H1 (cell line): Measurements from ENCODE around the gene POC1B. TPM values are rescaled to one million over a fixed set of nuclear protein-coding genes. Genes with fewer than 3 reads are reported as not detected.

Experiments used
- CTCF ChIA-PET: fragments of 300-600 bp; sonication (Branson Sonifier 250); formaldehyde crosslinking; loops from one replicate; lab custom pipeline; 2021; ENCODE audit not compliant: partially characterized antibody; lab: Charles Lee
- POLR2A ChIA-PET: fragments of 300-600 bp; sonication (Branson Sonifier 250); formaldehyde crosslinking; loops from one replicate; lab custom pipeline; 2021; ENCODE audit warnings: inconsistent platforms; ENCODE audit not compliant: partially characterized antibody; lab: Charles Lee
- DNase-seq, 2 experiments: peaks; one replicate each; pipeline versions ENCODE4 v3.0.0 to v3.0.0-alpha.2; 2010 to 2022; ENCODE audit warnings: low spot score in 2 of 2, low read depth in 1 of 2, mixed read lengths in 1 of 2
- FAIRE-seq: peaks from 2 replicates; lab custom pipeline; 2011; peaks lifted over from hg19 to GRCh38; lab: Jason Lieb, UNC
- H2AFZ ChIP-seq: 2 replicates; pipeline ENCODE4 v1.8.1; 2012; ENCODE audit warnings: low read length, inconsistent platforms
- H2AK5ac ChIP-seq: 2 replicates; pipeline ENCODE4 v1.6.1; 2013; ENCODE audit warnings: low read depth, low read length
- H2BK120ac ChIP-seq: replicated peaks from 2 replicates; pipeline ENCODE3; 2013; ENCODE audit warnings: low read depth, low read length, inconsistent platforms
- H2BK12ac ChIP-seq: 2 replicates; pipeline ENCODE4 v1.6.1; 2013; ENCODE audit warnings: low read depth, low read length
- H2BK15ac ChIP-seq: 2 replicates; pipeline ENCODE4 v1.6.1; 2013; ENCODE audit warnings: low read length
- H2BK20ac ChIP-seq: 2 replicates; pipeline ENCODE4 v1.6.1; 2013; ENCODE audit warnings: low read length
- H2BK5ac ChIP-seq: 2 replicates; pipeline ENCODE4 v1.6.1; 2013; ENCODE audit warnings: low read depth, low read length
- H3K14ac ChIP-seq: 2 replicates; pipeline ENCODE4 v1.6.1; 2013; ENCODE audit warnings: inconsistent platforms; ENCODE audit not compliant: insufficient read length
- H3K18ac ChIP-seq: 2 replicates; pipeline ENCODE4 v1.6.1; 2013; ENCODE audit warnings: low read length; ENCODE audit errors: extremely low read depth
- H3K23ac ChIP-seq: 2 replicates; pipeline ENCODE4 v1.6.1; 2013; ENCODE audit warnings: inconsistent platforms; ENCODE audit not compliant: insufficient read length
- H3K23me2 ChIP-seq: 2 replicates; pipeline ENCODE4 v1.6.1; 2013; ENCODE audit warnings: low read depth, low read length
- H3K27ac ChIP-seq: 2 replicates; pipeline ENCODE4 v1.6.1; 2011; ENCODE audit warnings: low read depth, low read length, inconsistent platforms
- H3K27me3 ChIP-seq, 4 experiments: replicated peaks in 1 of 4; 1 replicate in 1 of 4; 2 replicates in 3 of 4; pipeline versions ENCODE4 v1.6.1 to v1.8.1; 2011 to 2013; ENCODE audit warnings: low read length in 3 of 4, mild to moderate bottlenecking in 3 of 4, inconsistent platforms in 2 of 4, mixed read lengths in 2 of 4, moderate library complexity in 1 of 4; ENCODE audit not compliant: control insufficient read depth in 3 of 4, insufficient read depth in 3 of 4; ENCODE audit errors: extremely low read depth in 1 of 4
- H3K36me3 ChIP-seq, 4 experiments: 2 replicates each; pipeline versions ENCODE4 v1.6.1 to v1.8.1; 2011 to 2013; ENCODE audit warnings: mild to moderate bottlenecking in 4 of 4, low read length in 3 of 4, moderate library complexity in 2 of 4, control low read depth in 1 of 4, inconsistent platforms in 1 of 4; ENCODE audit not compliant: insufficient read depth in 4 of 4, control insufficient read depth in 2 of 4
- H3K4ac ChIP-seq: replicated peaks from 2 replicates; pipeline ENCODE3; 2013; ENCODE audit warnings: low read length, low read depth, mixed read lengths, inconsistent platforms; ENCODE audit not compliant: insufficient read length
- H3K4me1 ChIP-seq, 4 experiments: replicated peaks in 1 of 4; 1 replicate in 1 of 4; 2 replicates in 3 of 4; pipeline versions ENCODE4 v1.6.1 to v1.8.1; 2011 to 2013; ENCODE audit warnings: low read length in 3 of 4, inconsistent platforms in 2 of 4, mixed read lengths in 1 of 4; ENCODE audit not compliant: insufficient read depth in 4 of 4, control insufficient read depth in 3 of 4
- H3K4me2 ChIP-seq, 2 experiments: 2 replicates each; pipeline versions ENCODE4 v1.6.1 to v1.8.1; 2011 to 2013; ENCODE audit warnings: low read depth in 2 of 2, low read length in 2 of 2, control low read depth in 1 of 2, inconsistent platforms in 1 of 2, mild to moderate bottlenecking in 1 of 2; ENCODE audit not compliant: insufficient read depth in 1 of 2
- H3K4me3 ChIP-seq, 4 experiments: fragments of 200-600, 300-600 bp in 1 of 4; sonication (generic), shearing (Covaris generic), sonication (Bioruptor Twin) in 1 of 4; 2 replicates each; pipeline versions ENCODE4 v1.5.1 to v1.8.1; 2011 to 2016; ENCODE audit warnings: low read length in 4 of 4, low read depth in 3 of 4, control low read depth in 2 of 4, inconsistent platforms in 2 of 4, mild to moderate bottlenecking in 2 of 4, mixed read lengths in 1 of 4, moderate library complexity in 1 of 4; ENCODE audit not compliant: insufficient read depth in 2 of 4; ENCODE audit errors: extremely low read depth in 1 of 4
- H3K56ac ChIP-seq: replicated peaks from 2 replicates; pipeline ENCODE3; 2013; ENCODE audit warnings: low read depth, mild to moderate bottlenecking, mixed read lengths, low read length, inconsistent platforms; ENCODE audit not compliant: insufficient read length
- H3K79me1 ChIP-seq: 2 replicates; pipeline ENCODE4 v1.6.1; 2013; ENCODE audit warnings: low read depth, low read length, control low read depth
- H3K79me2 ChIP-seq, 2 experiments: 2 replicates each; pipeline versions ENCODE4 v1.6.1 to v1.8.1; 2012 to 2013; ENCODE audit warnings: low read length in 2 of 2, mild to moderate bottlenecking in 2 of 2, inconsistent platforms in 1 of 2; ENCODE audit not compliant: insufficient read depth in 2 of 2, control insufficient read depth in 1 of 2
- H3K9ac ChIP-seq, 4 experiments: replicated peaks in 1 of 4; 1 replicate in 1 of 4; 2 replicates in 3 of 4; pipeline versions ENCODE4 v1.6.1 to v1.8.1; 2011 to 2013; ENCODE audit warnings: low read depth in 3 of 4, low read length in 3 of 4, control low read depth in 2 of 4, mild to moderate bottlenecking in 2 of 4, moderate library complexity in 2 of 4, inconsistent platforms in 1 of 4; ENCODE audit errors: extremely low read depth in 1 of 4
- H3K9me3 ChIP-seq, 2 experiments: 2 replicates each; pipeline versions ENCODE4 v1.6.1 to v1.8.1; 2012 to 2013; ENCODE audit warnings: mild to moderate bottlenecking in 2 of 2, moderate library complexity in 2 of 2, control low read depth in 1 of 2, inconsistent platforms in 1 of 2, low read depth in 1 of 2, low read length in 1 of 2, mixed read lengths in 1 of 2; ENCODE audit not compliant: insufficient read depth in 2 of 2
- H4K20me1 ChIP-seq, 2 experiments: replicated peaks in 1 of 2; 2 replicates each; pipeline versions ENCODE3 to v1.8.1; 2011 to 2013; ENCODE audit warnings: inconsistent platforms in 2 of 2, low read length in 2 of 2, mild to moderate bottlenecking in 1 of 2; ENCODE audit not compliant: insufficient read depth in 2 of 2, control insufficient read depth in 1 of 2
- H4K5ac ChIP-seq: 2 replicates; pipeline ENCODE4 v1.6.1; 2013; ENCODE audit warnings: low read length, low read depth, mixed read lengths, inconsistent platforms; ENCODE audit not compliant: insufficient read length
- H4K8ac ChIP-seq: 2 replicates; pipeline ENCODE4 v1.8.0; 2013; ENCODE audit warnings: mild to moderate bottlenecking, moderate library complexity, low read length, inconsistent platforms; ENCODE audit not compliant: insufficient read depth; ENCODE audit errors: extremely low read depth
- H4K91ac ChIP-seq: replicated peaks from 2 replicates; pipeline ENCODE3; 2013; ENCODE audit warnings: low read length, mixed read lengths, inconsistent platforms; ENCODE audit not compliant: insufficient read length
- HDAC6 ChIP-seq: IDR thresholded peaks from one replicate; pipeline ENCODE4 v1.7.1; 2012; ENCODE audit warnings: low read depth, mild to moderate bottlenecking, inconsistent platforms, low read length, moderate library complexity
- POU5F1 ChIP-seq: IDR thresholded peaks from 2 replicates; pipeline ENCODE4 v1.6.1; 2011; ENCODE audit warnings: low read depth, mild to moderate bottlenecking, low read length, moderate library complexity
- WGBS, 2 experiments: shearing (Covaris generic) in 1 of 2; methylation state at CpG; one replicate each; pipeline versions ENCODE4 v1.1.6 to v1.1.7; 2013 to 2015; ENCODE audit warnings: low lambda C conversion rate in 2 of 2, mixed read lengths in 2 of 2, inconsistent platforms in 1 of 2, low coverage in 1 of 2, missing lambda C conversion rate in 1 of 2; ENCODE audit not compliant: insufficient replicate concordance in 2 of 2, insufficient coverage in 1 of 2, insufficient read length in 1 of 2; ENCODE audit errors: extremely low coverage in 1 of 2, missing lambda C conversion rate in 1 of 2; 5-methylcytosine and 5-hydroxymethylcytosine counted together
- polyA plus RNA-seq, 7 experiments: library from polyadenylated mRNA; depleted of rRNA in 3 of 7; stranded (reverse) in 5 of 7; unstranded in 2 of 7; fragments of >200 nt in 5 of 7; fragments of 200-250 nt in 2 of 7; gene quantifications; 1 replicate in 5 of 7; 2 replicates in 1 of 7; 4 replicates in 1 of 7; pipeline versions ENCODE4 v1.2.1 to v1.2.3, GENCODE V29; 2011 to 2013; ENCODE audit warnings: missing spikeins in 2 of 7, mixed read lengths in 2 of 7
- total RNA-seq: library from RNA; stranded (reverse); fragmentation: NEBNext Ultra II Directional; extraction: Animal tissue kit (Norgen Biotek cat#: 25700); gene quantifications from 2 replicates; pipeline ENCODE4 v1.2.1, GENCODE V29; 2021

Gene POC1B
- total and polyA plus RNA-seq, 2 of the 8 experiments (the other 6 are each of a cell fraction or from before 2014, with no cell fraction given), result 7.5 to 16.3 TPM

DNA sequence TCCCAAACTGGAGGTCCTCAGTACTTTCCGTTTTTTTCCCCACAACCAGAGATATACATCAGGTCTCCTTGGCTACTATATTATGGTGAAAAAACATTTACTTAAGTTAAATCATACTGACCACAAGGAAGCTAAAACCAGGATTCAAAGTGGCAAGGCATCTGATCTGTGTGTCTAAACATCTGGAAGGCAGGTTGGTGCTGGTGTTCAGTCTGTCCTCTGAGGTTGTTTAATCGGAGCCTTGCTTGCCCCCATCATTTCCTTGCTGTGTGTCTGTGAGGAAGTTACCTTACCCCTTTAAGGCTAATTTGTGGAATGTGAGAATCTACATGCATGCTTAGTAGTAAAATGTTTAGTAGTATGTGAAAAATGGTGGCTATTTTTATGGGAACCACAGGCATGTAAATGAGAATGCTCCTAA, 76.9 kb downstream of the POC1B start:
- Histone ChIP-seq H2BK12ac (no peak overlapping the region), H3K56ac (no peak overlapping the region), H2BK120ac (no peak overlapping the region), H2BK15ac (no peak overlapping the region), H4K91ac (no peak overlapping the region), H3K4me3 (no peak overlapping the region), H2BK5ac (no peak overlapping the region), H3K18ac (no peak overlapping the region), H3K4me2 (no peak overlapping the region), H2AFZ (no peak overlapping the region), H3K79me1 (no peaks in the 10 kb centered on the region), H3K9ac (peak overlapping the region in 1 of 4 experiments; percentile 19; a peak in 1 of 7 replicates), H3K27me3 (no peaks in the 10 kb centered on the region), H3K23me2 (no peaks in the 10 kb centered on the region), H3K23ac (no peak overlapping the region), H3K4me1 (peaks cover 0 to 9% (median 4%) of the 10 kb centered on the region in 4 experiments; a peak in 3 of 7 replicates), H4K8ac (no peak overlapping the region), H3K36me3 (no peaks in the 10 kb centered on the region), H3K4ac (no peak overlapping the region), H3K79me2 (no peaks in the 10 kb centered on the region), H3K27ac (no peak overlapping the region), H3K14ac (no peak overlapping the region), H4K20me1 (no peaks in the 10 kb centered on the region), H2AK5ac (no peak overlapping the region), H2BK20ac (no peak overlapping the region), H3K9me3 (no peaks in the 10 kb centered on the region; a peak in 1 of 4 replicates), H4K5ac (no peak overlapping the region)
- ChIA-PET POLR2A (interaction anchor here (4.5 kb wide), 1 partner anchor 97 kb away, joined by 41 read pairs; the partner anchor contains the start of gene DUSP6), CTCF (no interaction called here)
- no peak for FAIRE-seq
- TF ChIP-seq HDAC6, result no peak
- no peak for TF ChIP-seq POU5F1
- 92% methylated on average over 2 of the region's 2 CpGs; no CpG with 5 or more reads in 1 of the 2 experiments for WGBS, 2 experiments
- no peak for DNase-seq
